Subcutaneous abdominal adipose tissue (tissue), 5 donors: ENCODE measurements around the gene HPCAL1.

Source experiments
- H3K27ac ChIP-seq: one replicate; pipeline ENCODE4 v1.7.0; 2013; ENCODE audit warnings: low read depth, mild to moderate bottlenecking, inconsistent platforms, low read length, moderate library complexity
- H3K27me3 ChIP-seq, 5 donors: one replicate each; pipeline ENCODE4 v1.7.0; 2013; ENCODE audit warnings: low read length in 5 of 5, inconsistent platforms in 1 of 5; ENCODE audit not compliant: control insufficient read depth in 5 of 5, insufficient read depth in 4 of 5
- H3K36me3 ChIP-seq, 5 donors: one replicate each; pipeline ENCODE4 v1.7.0; 2013; ENCODE audit warnings: low read length in 5 of 5; ENCODE audit not compliant: control insufficient read depth in 5 of 5, insufficient read depth in 5 of 5
- H3K4me1 ChIP-seq, 5 donors: one replicate each; pipeline ENCODE4 v1.7.0; 2013; ENCODE audit warnings: low read length in 5 of 5, mild to moderate bottlenecking in 3 of 5, moderate library complexity in 1 of 5; ENCODE audit not compliant: control insufficient read depth in 5 of 5, insufficient read depth in 5 of 5
- H3K4me3 ChIP-seq, 5 donors: one replicate each; pipeline ENCODE4 v1.7.0; 2013; ENCODE audit warnings: low read length in 5 of 5, low read depth in 1 of 5
- H3K9ac ChIP-seq, 5 donors: one replicate each; pipeline ENCODE4 v1.7.0; 2013; ENCODE audit warnings: low read length in 5 of 5, mild to moderate bottlenecking in 4 of 5, moderate library complexity in 3 of 5
- H3K9me3 ChIP-seq, 5 donors: one replicate each; pipeline ENCODE4 v1.7.0; 2013; ENCODE audit warnings: low read length in 5 of 5; ENCODE audit not compliant: control insufficient read depth in 5 of 5
- donor health status: healthy.
- donor health status: healthy.
- donor health status: healthy.
- donor health status: healthy.
- donor health status: healthy.

HPCAL1 gene

GRCh38 chr2:10332402-10333246, 29.9 kb downstream of the HPCAL1 start:
- no peak overlapping the region for H3K9ac ChIP-seq
- peaks cover 0 to 11% (median 9%) of the 10 kb centered on the region in 5 donors for H3K9me3 ChIP-seq
- peaks cover 0 to 6% (median 0%) of the 10 kb centered on the region in 5 donors for H3K27me3 ChIP-seq
- H3K4me3 ChIP-seq: no peak overlapping the region
- H3K36me3 ChIP-seq: peaks cover 0 to 5% (median 2%) of the 10 kb centered on the region in 5 donors
- no peak overlapping the region for H3K27ac ChIP-seq
- H3K4me1 ChIP-seq: peaks cover 10 to 44% (median 29%) of the 10 kb centered on the region in 5 donors

GRCh38 chr2:10333247-10333613, 30.5 kb downstream of the HPCAL1 start:
- H3K4me3 ChIP-seq: no peak overlapping the region
- H3K27ac ChIP-seq: no peak overlapping the region

GRCh38 chr2:10333966-10334365, 31.3 kb downstream of the HPCAL1 start:
- Histone ChIP-seq H3K4me1 (peaks cover 10 to 44% (median 29%) of the 10 kb centered on the region in 5 donors), H3K9me3 (peaks cover 0 to 11% (median 9%) of the 10 kb centered on the region in 5 donors), H3K4me3 (no peak overlapping the region), H3K36me3 (peaks cover 0 to 8% (median 4%) of the 10 kb centered on the region in 5 donors), H3K27ac (no peak overlapping the region), H3K9ac (no peak overlapping the region), H3K27me3 (peaks cover 0 to 6% (median 0%) of the 10 kb centered on the region in 5 donors)

More at GRCh38 chr2:10333247-10333613, 30.5 kb downstream of the HPCAL1 start:
- H3K9ac ChIP-seq: no peak overlapping the region
- peaks cover 0 to 11% (median 9%) of the 10 kb centered on the region in 5 donors for H3K9me3 ChIP-seq
- H3K4me1 ChIP-seq: peaks cover 10 to 44% (median 29%) of the 10 kb centered on the region in 5 donors
- peaks cover 0 to 6% (median 0%) of the 10 kb centered on the region in 5 donors for H3K27me3 ChIP-seq
- H3K36me3 ChIP-seq: peaks cover 0 to 5% (median 2%) of the 10 kb centered on the region in 5 donors

- no peak overlapping the region for H3K4me3 ChIP-seq
- H3K4me1 ChIP-seq: peaks cover 10 to 31% (median 26%) of the 10 kb centered on the region in 5 donors
- H3K27ac ChIP-seq: no peak overlapping the region
- no peak overlapping the region for H3K9ac ChIP-seq
- H3K9me3 ChIP-seq: peaks cover 0 to 11% (median 9%) of the 10 kb centered on the region in 5 donors
- peaks cover 0 to 8% (median 4%) of the 10 kb centered on the region in 5 donors for H3K36me3 ChIP-seq
- H3K27me3 ChIP-seq: peaks cover 0 to 6% (median 0%) of the 10 kb centered on the region in 5 donors
Observed at GRCh38 chr2:10335046-10335840, 32.5 kb downstream of the HPCAL1 start.

- H3K27ac ChIP-seq: no peak overlapping the region
- no peak overlapping the region for H3K9ac ChIP-seq
- H3K9me3 ChIP-seq: peaks cover 0 to 11% (median 9%) of the 10 kb centered on the region in 5 donors
- peaks cover 0 to 8% (median 4%) of the 10 kb centered on the region in 5 donors for H3K36me3 ChIP-seq
- peaks cover 0 to 6% (median 0%) of the 10 kb centered on the region in 5 donors for H3K27me3 ChIP-seq
- peaks cover 6 to 21% (median 16%) of the 10 kb centered on the region in 5 donors for H3K4me1 ChIP-seq
- no peak overlapping the region for H3K4me3 ChIP-seq
Observed at GRCh38 chr2:10336283-10336682, 33.6 kb downstream of the HPCAL1 start.

GRCh38 chr2:10337449-10338269, 35.0 kb downstream of the HPCAL1 start:
- peaks cover 0 to 11% (median 9%) of the 10 kb centered on the region in 5 donors for H3K9me3 ChIP-seq
- H3K36me3 ChIP-seq: peaks cover 0 to 8% (median 4%) of the 10 kb centered on the region in 5 donors
- no peak overlapping the region for H3K4me3 ChIP-seq
- H3K4me1 ChIP-seq: peaks cover under 1 to 13% (median 4%) of the 10 kb centered on the region in 5 donors
- no peak overlapping the region for H3K27ac ChIP-seq
- H3K27me3 ChIP-seq: no peaks in the 10 kb centered on the region
- no peak overlapping the region for H3K9ac ChIP-seq

- Histone ChIP-seq H3K27ac (no peak overlapping the region), H3K9me3 (peaks cover 0 to 11% (median 9%) of the 10 kb centered on the region in 5 donors), H3K36me3 (peaks cover 0 to 8% (median 4%) of the 10 kb centered on the region in 5 donors), H3K27me3 (no peaks in the 10 kb centered on the region), H3K9ac (no peak overlapping the region), H3K4me1 (peaks cover 0 to 7% (median 0%) of the 10 kb centered on the region in 5 donors), H3K4me3 (no peak overlapping the region)
Observed at GRCh38 chr2:10338270-10339188, 35.8 kb downstream of the HPCAL1 start.

GRCh38 chr2:10339647-10340592, 37.2 kb downstream of the HPCAL1 start:
- peaks cover 0 to 8% (median 4%) of the 10 kb centered on the region in 5 donors for H3K36me3 ChIP-seq
- no peak overlapping the region for H3K4me3 ChIP-seq
- H3K9me3 ChIP-seq: peaks cover 0 to 8% (median 7%) of the 10 kb centered on the region in 5 donors
- H3K4me1 ChIP-seq: peaks cover 0 to 20% (median 5%) of the 10 kb centered on the region in 5 donors
- H3K27ac ChIP-seq: no peak overlapping the region
- H3K9ac ChIP-seq: no peak overlapping the region
- H3K27me3 ChIP-seq: no peaks in the 10 kb centered on the region
